ENCODE measurements around the gene PDGFB.

The PDGFB gene

DNA sequence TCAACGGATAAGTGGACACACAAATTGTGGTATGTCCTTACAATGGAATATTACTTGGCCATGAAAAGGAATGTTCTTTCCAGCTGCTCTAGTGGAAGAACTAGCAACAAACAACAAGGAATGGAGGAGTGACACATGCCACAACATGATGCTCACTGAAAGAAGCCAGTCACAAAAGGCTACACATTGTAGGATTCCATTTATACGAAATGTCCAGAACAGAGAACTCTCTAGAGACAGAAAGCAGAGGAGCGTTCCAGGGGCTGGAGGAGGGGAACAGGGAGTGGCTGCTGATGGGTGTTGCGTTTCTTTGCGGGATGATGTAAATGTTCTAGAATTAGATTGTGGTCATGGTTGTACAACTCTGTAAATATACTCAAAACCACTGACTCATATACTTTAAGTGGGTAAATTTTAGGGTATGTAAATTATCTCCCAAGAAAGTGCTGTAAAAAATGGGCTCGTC, 32.4 kb upstream of the PDGFB start:
- no peak overlapping the region for H3K18ac ChIP-seq (ENCODE audit: low read depth in 1 of 2, low read length in 2 of 2)
- no peak overlapping the region for H3K14ac ChIP-seq (ENCODE audit: low read length in 2 of 2)
- no peak overlapping the region for H3K27ac ChIP-seq (ENCODE audit: low read length, poor library complexity, severe bottlenecking)
- no peak overlapping the region for H4K91ac ChIP-seq (ENCODE audit: low read length)
- DNase-seq = peak; percentile 96
- no peak overlapping the region for H2BK12ac ChIP-seq (ENCODE audit: low read length in 2 of 2)
- no peak overlapping the region for H3K4me3 ChIP-seq (ENCODE audit: insufficient read depth in 1 of 2, low read depth in 1 of 2, low read length in 2 of 2)
- no peak overlapping the region for H3K23ac ChIP-seq (ENCODE audit: low read length in 2 of 2)
- H2BK5ac ChIP-seq (ENCODE audit: low read depth, low read length, poor library complexity, severe bottlenecking) = no peak overlapping the region
- H3K9me3 ChIP-seq (ENCODE audit: control insufficient read depth, low read length) = no peaks in the 10 kb centered on the region
- no peak overlapping the region for H3K4ac ChIP-seq (ENCODE audit: low read depth in 1 of 2, low read length in 2 of 2)
- H3K27me3 ChIP-seq (ENCODE audit: control insufficient read depth in 1 of 2, insufficient read depth in 1 of 2, low read length in 2 of 2) = peaks cover 0 to 4% of the 10 kb centered on the region in 2 experiments
- H2BK15ac ChIP-seq (ENCODE audit: low read depth, poor library complexity, severe bottlenecking) = no peak overlapping the region
- no peaks in the 10 kb centered on the region for H3K79me1 ChIP-seq (replicated peaks; ENCODE audit: low read length, poor library complexity, severe bottlenecking)
- no peak overlapping the region for H2BK120ac ChIP-seq (ENCODE audit: low read depth, low read length)
- peaks cover 7% of the 10 kb centered on the region for H3K4me1 ChIP-seq (ENCODE audit: control insufficient read depth, insufficient read depth, low read depth, low read length)
- WGBS = 26% methylated on average over 4 of the region's 6 CpGs
- H3K9ac ChIP-seq (ENCODE audit: low read length) = no peak overlapping the region
- no peak overlapping the region for H2AFZ ChIP-seq (ENCODE audit: low read depth, low read length)
- no peak overlapping the region for H2AK5ac ChIP-seq (ENCODE audit: low read length, severe bottlenecking)
- H3K4me2 ChIP-seq (ENCODE audit: low read length, poor library complexity, severe bottlenecking) = no peak overlapping the region
- H4K8ac ChIP-seq (ENCODE audit: low read length) = no peak overlapping the region
- H3K36me3 ChIP-seq (ENCODE audit: control insufficient read depth in 1 of 2, insufficient read depth in 2 of 2, low read depth in 1 of 2, low read length in 2 of 2) = no peaks in the 10 kb centered on the region

- H2BK120ac ChIP-seq (ENCODE audit: low read depth, low read length) = no peak overlapping the region
- H2BK5ac ChIP-seq (ENCODE audit: low read depth, low read length, poor library complexity, severe bottlenecking) = no peak overlapping the region
- H2BK12ac ChIP-seq (ENCODE audit: low read length in 2 of 2) = peak overlapping the region in 1 of 2 experiments; percentile 67
- H3K36me3 ChIP-seq (ENCODE audit: control insufficient read depth in 1 of 2, insufficient read depth in 2 of 2, low read depth in 1 of 2, low read length in 2 of 2) = no peaks in the 10 kb centered on the region
- no peak overlapping the region for H3K9ac ChIP-seq (ENCODE audit: low read length)
- no peaks in the 10 kb centered on the region for H3K79me1 ChIP-seq (replicated peaks; ENCODE audit: low read length, poor library complexity, severe bottlenecking)
- H3K14ac ChIP-seq (ENCODE audit: low read length in 2 of 2) = no peak overlapping the region
- H3K4me3 ChIP-seq (ENCODE audit: insufficient read depth in 1 of 2, low read depth in 1 of 2, low read length in 2 of 2) = no peak overlapping the region
- H4K91ac ChIP-seq (ENCODE audit: low read length) = no peak overlapping the region
- H2AFZ ChIP-seq (ENCODE audit: low read depth, low read length) = no peak overlapping the region
- DNase-seq = no peak
- no peaks in the 10 kb centered on the region for H3K9me3 ChIP-seq (ENCODE audit: control insufficient read depth, low read length)
- no peak overlapping the region for H3K27ac ChIP-seq (ENCODE audit: low read length, poor library complexity, severe bottlenecking)
- no peak overlapping the region for H3K4me2 ChIP-seq (ENCODE audit: low read length, poor library complexity, severe bottlenecking)
- WGBS = 98% methylated on average over 12 of the region's 12 CpGs
- peak overlapping the region in 1 of 2 experiments; percentile 51 for H3K23ac ChIP-seq (ENCODE audit: low read length in 2 of 2)
- no peak overlapping the region for H4K8ac ChIP-seq (ENCODE audit: low read length)
- no peak overlapping the region for H3K4ac ChIP-seq (ENCODE audit: low read depth in 1 of 2, low read length in 2 of 2)
- peaks cover 0 to 4% of the 10 kb centered on the region in 2 experiments for H3K27me3 ChIP-seq (ENCODE audit: control insufficient read depth in 1 of 2, insufficient read depth in 1 of 2, low read length in 2 of 2)
- no peak overlapping the region for H2AK5ac ChIP-seq (ENCODE audit: low read length, severe bottlenecking)
- H3K18ac ChIP-seq (ENCODE audit: low read depth in 1 of 2, low read length in 2 of 2) = no peak overlapping the region
- H2BK15ac ChIP-seq (ENCODE audit: low read depth, poor library complexity, severe bottlenecking) = peak overlapping the region; percentile 29
- peaks cover 7% of the 10 kb centered on the region for H3K4me1 ChIP-seq (ENCODE audit: control insufficient read depth, insufficient read depth, low read depth, low read length)
These were observed 31.8 kb upstream of the PDGFB start for GRCh38 chr22:39276440-39277141.

DNA sequence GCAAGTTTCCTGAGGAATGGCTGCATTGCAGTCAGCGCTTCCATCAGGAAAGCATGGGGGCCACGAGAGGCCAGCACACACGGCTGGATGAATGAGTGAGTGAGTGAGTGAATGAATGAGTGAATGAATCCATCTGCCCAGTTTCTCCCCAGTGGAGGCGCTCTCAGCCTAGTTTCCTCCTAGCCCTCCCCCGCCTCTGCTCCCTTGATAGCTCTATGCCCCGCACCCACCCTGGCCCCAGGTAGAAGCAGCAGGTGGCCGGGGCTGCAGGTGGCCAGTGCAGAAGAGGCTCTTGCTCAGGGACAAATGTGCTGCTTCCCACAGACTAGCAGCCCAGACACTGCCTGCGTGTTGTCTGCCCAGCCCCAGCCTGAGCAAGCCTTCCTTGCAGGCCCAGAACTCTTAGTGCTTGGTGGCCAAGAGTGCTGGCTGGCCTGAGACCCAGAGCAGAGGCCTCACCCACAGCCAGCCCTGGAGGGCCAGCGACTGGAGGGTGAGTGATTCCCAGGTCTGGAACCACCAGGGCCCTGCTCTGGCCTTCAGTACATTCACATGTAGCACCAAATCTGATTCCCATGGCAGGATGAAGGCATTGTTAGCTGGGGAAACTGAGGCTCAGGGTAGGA, 31.1 kb upstream of the PDGFB start:
- H2BK120ac ChIP-seq (ENCODE audit: low read depth, low read length) = no peak overlapping the region
- H3K4me1 ChIP-seq (ENCODE audit: control insufficient read depth, insufficient read depth, low read depth, low read length) = peaks cover 7% of the 10 kb centered on the region
- no peak overlapping the region for H2AFZ ChIP-seq (ENCODE audit: low read depth, low read length)
- no peak overlapping the region for H2AK5ac ChIP-seq (ENCODE audit: low read length, severe bottlenecking)
- peak overlapping the region in 1 of 2 experiments; percentile 55 for H3K18ac ChIP-seq (ENCODE audit: low read depth in 1 of 2, low read length in 2 of 2)
- peak overlapping the region in 1 of 2 experiments; percentile 63 for H3K14ac ChIP-seq (ENCODE audit: low read length in 2 of 2)
- H3K79me1 ChIP-seq (replicated peaks; ENCODE audit: low read length, poor library complexity, severe bottlenecking) = no peaks in the 10 kb centered on the region
- H2BK5ac ChIP-seq (ENCODE audit: low read depth, low read length, poor library complexity, severe bottlenecking) = no peak overlapping the region
- H3K23ac ChIP-seq (ENCODE audit: low read length in 2 of 2) = no peak overlapping the region
- H3K4ac ChIP-seq (ENCODE audit: low read depth in 1 of 2, low read length in 2 of 2) = peak overlapping the region in 1 of 2 experiments; percentile 54
- H4K8ac ChIP-seq (ENCODE audit: low read length) = peak overlapping the region; percentile 29
- no peaks in the 10 kb centered on the region for H3K9me3 ChIP-seq (ENCODE audit: control insufficient read depth, low read length)
- no peak overlapping the region for H3K27ac ChIP-seq (ENCODE audit: low read length, poor library complexity, severe bottlenecking)
- H3K4me3 ChIP-seq (ENCODE audit: insufficient read depth in 1 of 2, low read depth in 1 of 2, low read length in 2 of 2) = no peak overlapping the region
- H3K27me3 ChIP-seq (ENCODE audit: control insufficient read depth in 1 of 2, insufficient read depth in 1 of 2, low read length in 2 of 2) = peaks cover 0 to 4% of the 10 kb centered on the region in 2 experiments
- H2BK12ac ChIP-seq (ENCODE audit: low read length in 2 of 2) = peak overlapping the region; percentile 14 to 67
- H3K9ac ChIP-seq (ENCODE audit: low read length) = no peak overlapping the region
- peak overlapping the region; percentile 96 for H2BK15ac ChIP-seq (ENCODE audit: low read depth, poor library complexity, severe bottlenecking)
- no peak overlapping the region for H4K91ac ChIP-seq (ENCODE audit: low read length)
- no peak for DNase-seq
- H3K4me2 ChIP-seq (ENCODE audit: low read length, poor library complexity, severe bottlenecking) = no peak overlapping the region
- no peaks in the 10 kb centered on the region for H3K36me3 ChIP-seq (ENCODE audit: control insufficient read depth in 1 of 2, insufficient read depth in 2 of 2, low read depth in 1 of 2, low read length in 2 of 2)
- 97% methylated on average over 8 of the region's 9 CpGs for WGBS

Measured in mesenchymal stem cell (in vitro differentiated cells and primary cell).